ENCODE data around the gene PLEKHG4B. TPM values are rescaled to one million over a fixed set of nuclear protein-coding genes. Genes with fewer than 3 reads are reported as not detected.

Gene PLEKHG4B
- polyA plus RNA-seq, 1 donor from 2014 or later: not detected

- Mint-ChIP-seq H3K27me3 (peaks cover 3% of the 10 kb centered on the region), H3K4me1 (no peaks in the 10 kb centered on the region), H3K36me3 (peaks cover 2% of the 10 kb centered on the region), H3K4me3 (no peak overlapping the region), H3K9me3 (peaks cover 4 to 15% (median 12%) of the 10 kb centered on the region in 3 donors), H3K27ac (peak overlapping the region in 1 of 3 donors; percentile 7)
Measured at GRCh38 chr5:127886-128285, 35.9 kb downstream of the PLEKHG4B start.

GRCh38 chr5:128446-128845 is 36.5 kb downstream of the PLEKHG4B start:
- Mint-ChIP-seq H3K36me3 (peaks cover 2% of the 10 kb centered on the region), H3K27ac (no peak overlapping the region), H3K4me3 (no peak overlapping the region), H3K4me1 (no peaks in the 10 kb centered on the region), H3K9me3 (peaks cover 4 to 15% (median 12%) of the 10 kb centered on the region in 3 donors), H3K27me3 (peaks cover 3% of the 10 kb centered on the region)

- H3K27me3 Mint-ChIP-seq: peaks cover 3% of the 10 kb centered on the region
- H3K4me1 Mint-ChIP-seq: no peaks in the 10 kb centered on the region
- no peak overlapping the region for H3K4me3 Mint-ChIP-seq
- no peak overlapping the region for H3K27ac Mint-ChIP-seq
- no peaks in the 10 kb centered on the region for H3K36me3 Mint-ChIP-seq
- peaks cover 2 to 15% (median 12%) of the 10 kb centered on the region in 3 donors for H3K9me3 Mint-ChIP-seq
Measured at GRCh38 chr5:129148-129547, 37.2 kb downstream of the PLEKHG4B start.

- peaks cover 2 to 15% (median 12%) of the 10 kb centered on the region in 3 donors for H3K9me3 Mint-ChIP-seq
- no peaks in the 10 kb centered on the region for H3K4me1 Mint-ChIP-seq
- no peak overlapping the region for H3K4me3 Mint-ChIP-seq
- H3K36me3 Mint-ChIP-seq: no peaks in the 10 kb centered on the region
- H3K27me3 Mint-ChIP-seq: peaks cover 3% of the 10 kb centered on the region
- H3K27ac Mint-ChIP-seq: no peak overlapping the region
Measured at GRCh38 chr5:129820-130219, 37.9 kb downstream of the PLEKHG4B start.

- Mint-ChIP-seq H3K27ac (no peak overlapping the region), H3K36me3 (no peaks in the 10 kb centered on the region), H3K4me3 (no peak overlapping the region), H3K4me1 (no peaks in the 10 kb centered on the region), H3K9me3 (peaks cover 2 to 12% (median 12%) of the 10 kb centered on the region in 3 donors), H3K27me3 (peaks cover 3% of the 10 kb centered on the region)
Measured at GRCh38 chr5:130601-131131, 38.7 kb downstream of the PLEKHG4B start.

- Mint-ChIP-seq H3K27me3 (no peaks in the 10 kb centered on the region), H3K9me3 (peaks cover 0 to 4% (median 0%) of the 10 kb centered on the region in 3 donors), H3K4me3 (no peak overlapping the region), H3K4me1 (no peaks in the 10 kb centered on the region), H3K27ac (no peak overlapping the region), H3K36me3 (no peaks in the 10 kb centered on the region)
Measured at GRCh38 chr5:136901-137300, 44.9 kb downstream of the PLEKHG4B start.

- H3K27ac Mint-ChIP-seq: no peak overlapping the region
- no peak overlapping the region for H3K4me3 Mint-ChIP-seq
- peaks cover 6% of the 10 kb centered on the region for H3K27me3 Mint-ChIP-seq
- no peaks in the 10 kb centered on the region for H3K36me3 Mint-ChIP-seq
- no peaks in the 10 kb centered on the region for H3K4me1 Mint-ChIP-seq
- peaks cover 0 to 2% (median 0%) of the 10 kb centered on the region in 3 donors for H3K9me3 Mint-ChIP-seq
Measured at GRCh38 chr5:137741-138140, 45.8 kb downstream of the PLEKHG4B start.

GRCh38 chr5:138936-139335 is 47.0 kb downstream of the PLEKHG4B start:
- H3K36me3 Mint-ChIP-seq: no peaks in the 10 kb centered on the region
- H3K9me3 Mint-ChIP-seq: no peaks in the 10 kb centered on the region
- no peaks in the 10 kb centered on the region for H3K4me1 Mint-ChIP-seq
- no peak overlapping the region for H3K4me3 Mint-ChIP-seq
- H3K27ac Mint-ChIP-seq: no peak overlapping the region
- H3K27me3 Mint-ChIP-seq: peaks cover 9% of the 10 kb centered on the region

- no peak overlapping the region for H3K27ac Mint-ChIP-seq
Measured at GRCh38 chr5:139579-140442, 47.8 kb downstream of the PLEKHG4B start.

GRCh38 chr5:140443-140829 is 48.5 kb downstream of the PLEKHG4B start:
- H3K36me3 Mint-ChIP-seq: no peaks in the 10 kb centered on the region
- H3K9me3 Mint-ChIP-seq: peaks cover 0 to 2% (median 0%) of the 10 kb centered on the region in 3 donors
- H3K4me1 Mint-ChIP-seq: no peaks in the 10 kb centered on the region
- no peak overlapping the region for H3K4me3 Mint-ChIP-seq
- peaks cover 10% of the 10 kb centered on the region for H3K27me3 Mint-ChIP-seq
- H3K27ac Mint-ChIP-seq: no peak overlapping the region

More at GRCh38 chr5:139579-140442, 47.8 kb downstream of the PLEKHG4B start:
- no peaks in the 10 kb centered on the region for H3K36me3 Mint-ChIP-seq
- H3K27me3 Mint-ChIP-seq: peaks cover 9% of the 10 kb centered on the region
- no peaks in the 10 kb centered on the region for H3K4me1 Mint-ChIP-seq
- peaks cover 0 to 2% (median 0%) of the 10 kb centered on the region in 3 donors for H3K9me3 Mint-ChIP-seq
- H3K4me3 Mint-ChIP-seq: no peak overlapping the region

- H3K4me3 Mint-ChIP-seq: no peak overlapping the region
- no peaks in the 10 kb centered on the region for H3K36me3 Mint-ChIP-seq
- no peaks in the 10 kb centered on the region for H3K4me1 Mint-ChIP-seq
- H3K9me3 Mint-ChIP-seq: peaks cover 0 to 2% (median 0%) of the 10 kb centered on the region in 3 donors
- H3K27ac Mint-ChIP-seq: no peak overlapping the region
- H3K27me3 Mint-ChIP-seq: peaks cover 11% of the 10 kb centered on the region
Measured at GRCh38 chr5:141211-141610, 49.2 kb downstream of the PLEKHG4B start.

GRCh38 chr5:141761-142160 is 49.8 kb downstream of the PLEKHG4B start:
- Mint-ChIP-seq H3K27me3 (peaks cover 11% of the 10 kb centered on the region), H3K4me3 (no peak overlapping the region), H3K4me1 (no peaks in the 10 kb centered on the region), H3K9me3 (peaks cover 0 to 2% (median 0%) of the 10 kb centered on the region in 3 donors), H3K36me3 (no peaks in the 10 kb centered on the region), H3K27ac (no peak overlapping the region)

GRCh38 chr5:142246-142810 is 50.4 kb downstream of the PLEKHG4B start:
- Mint-ChIP-seq H3K4me1 (no peaks in the 10 kb centered on the region), H3K36me3 (no peaks in the 10 kb centered on the region), H3K27ac (no peak overlapping the region), H3K4me3 (no peak overlapping the region), H3K27me3 (peaks cover 11% of the 10 kb centered on the region), H3K9me3 (peaks cover 0 to 5% (median 4%) of the 10 kb centered on the region in 3 donors)

GRCh38 chr5:143041-143440 is 51.1 kb downstream of the PLEKHG4B start:
- H3K4me3 Mint-ChIP-seq: no peak overlapping the region
- H3K4me1 Mint-ChIP-seq: no peaks in the 10 kb centered on the region
- H3K27ac Mint-ChIP-seq: no peak overlapping the region
- peaks cover 11% of the 10 kb centered on the region for H3K27me3 Mint-ChIP-seq
- H3K9me3 Mint-ChIP-seq: peaks cover 6 to 12% (median 10%) of the 10 kb centered on the region in 3 donors
- no peaks in the 10 kb centered on the region for H3K36me3 Mint-ChIP-seq

- H3K27me3 Mint-ChIP-seq: peaks cover 11% of the 10 kb centered on the region
- no peaks in the 10 kb centered on the region for H3K36me3 Mint-ChIP-seq
- no peaks in the 10 kb centered on the region for H3K4me1 Mint-ChIP-seq
- no peak overlapping the region for H3K4me3 Mint-ChIP-seq
- no peak overlapping the region for H3K27ac Mint-ChIP-seq
- peaks cover 8 to 22% (median 12%) of the 10 kb centered on the region in 3 donors for H3K9me3 Mint-ChIP-seq
Measured at GRCh38 chr5:144941-145340, 53.0 kb downstream of the PLEKHG4B start.

All from IgD-negative memory B cell (primary cell).